GM18498 (cell line): Measurements from ENCODE around the gene EPHB1.

ENCODE experiments used
- ATAC-seq: cut with Tn5 transposase; IDR thresholded peaks from one replicate; pipeline ENCODE4 v1.9.1; 2021; ENCODE audit warnings: mild to moderate bottlenecking, moderate library complexity; ENCODE audit not compliant: unreplicated experiment

EPHB1 gene

DNA sequence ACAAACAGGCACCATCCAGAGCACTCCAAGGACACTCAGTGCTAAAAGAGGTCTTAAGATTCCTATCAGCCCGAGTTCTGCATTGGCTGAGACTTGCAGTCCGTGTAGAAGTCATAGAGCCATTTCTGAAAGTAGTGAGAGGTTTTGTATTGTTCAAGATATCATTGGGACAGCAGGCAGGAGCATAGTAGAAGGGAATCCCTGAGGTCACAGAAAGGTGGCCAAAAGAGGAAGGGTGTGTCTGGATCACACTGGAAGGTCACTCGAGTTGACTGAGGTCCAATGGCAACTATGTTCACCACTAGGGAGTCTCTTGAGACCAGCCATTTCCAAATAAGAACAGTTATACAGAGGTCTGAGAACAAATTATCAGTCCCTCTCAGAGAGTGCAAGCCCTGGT is 468.3 kb downstream of the EPHB1 start:
- ATAC-seq = no peak

GRCh38 chr3:135267487-135267886 is 472.4 kb downstream of the EPHB1 start:
- ATAC-seq = no peak

GRCh38 chr3:135268941-135269532 is 474.0 kb downstream of the EPHB1 start:
- ATAC-seq = no peak

GRCh38 chr3:135271177-135272025 is 476.3 kb downstream of the EPHB1 start:
- no peak for ATAC-seq

DNA sequence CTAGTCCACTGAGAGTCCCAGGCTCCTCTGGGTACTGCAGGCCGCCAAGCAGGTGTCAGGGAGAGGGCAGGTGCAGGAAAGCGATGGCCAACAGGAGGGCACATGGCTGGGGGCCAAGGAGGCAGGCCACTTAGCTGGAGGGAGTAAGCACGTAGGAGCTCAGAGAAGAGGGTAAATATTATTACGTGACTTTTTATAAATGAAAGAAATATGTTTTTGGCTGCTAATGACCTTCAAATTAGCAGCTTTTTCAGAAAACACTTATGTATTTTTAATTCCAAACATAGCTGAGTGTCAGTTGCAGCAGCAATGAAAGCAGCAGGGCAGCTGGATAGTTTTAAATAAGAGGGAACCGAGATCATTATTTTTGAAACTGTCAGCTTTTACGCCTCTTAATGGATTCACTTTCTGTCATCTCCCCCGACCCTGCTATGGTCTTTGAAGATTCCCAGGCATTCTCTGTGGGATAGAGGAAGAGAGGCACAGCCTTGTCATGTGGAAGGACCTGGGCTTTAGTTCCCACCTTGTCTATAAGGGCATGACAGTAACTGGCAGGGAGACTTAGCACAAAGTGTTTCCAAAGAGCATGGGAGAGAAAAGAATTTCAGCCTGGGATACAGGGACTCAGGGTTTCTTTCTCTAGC is 477.1 kb downstream of the EPHB1 start:
- no peak for ATAC-seq

DNA sequence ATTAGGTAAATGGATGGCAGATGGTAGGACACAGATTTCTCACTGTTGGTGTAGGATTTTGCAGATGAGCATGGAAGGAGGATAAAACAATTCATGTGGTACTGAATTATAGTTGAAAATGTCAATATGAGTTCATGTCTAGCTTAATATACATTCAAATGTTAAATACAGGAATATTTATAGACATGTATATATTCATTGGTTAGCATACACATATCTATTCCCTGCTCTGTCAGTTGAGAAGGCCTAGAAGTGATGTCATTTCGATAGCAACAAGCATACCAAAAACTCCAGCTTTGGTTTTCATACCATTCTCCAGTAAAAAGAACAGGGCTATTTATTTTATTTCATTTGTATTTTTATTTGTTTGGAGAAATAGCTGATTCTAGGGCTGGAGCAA is 497.1 kb downstream of the EPHB1 start:
- no peak for ATAC-seq

- ATAC-seq = no peak
These were observed 506.6 kb downstream of the EPHB1 start for GRCh38 chr3:135301670-135302069.

GRCh38 chr3:135304378-135304777 is 509.3 kb downstream of the EPHB1 start:
- ATAC-seq = no peak
